GM12878 (cell line): Measurements from ENCODE around the gene MEGF6. TPM values are rescaled to one million over a fixed set of nuclear protein-coding genes. Genes with fewer than 3 reads are reported as not detected.

Source experiments
- ATAC-seq: fragments of 200-7000 bp; cut with Tn5 transposase; 3 replicates; pipeline ENCODE4 v1.9.1; 2020; ENCODE audit warnings: mild to moderate bottlenecking, moderate library complexity
- BruUV-seq: library from RNA; stranded (reverse); fragments of 400-500 nt; replicated peaks from 2 replicates; lab custom pipeline; 2021; lab: Mats Ljungman, UMichigan
- CTCF ChIA-PET: fragments of 300-600 bp; sonication (Branson Sonifier 250); formaldehyde crosslinking; extraction: SDS; loops from one replicate; lab custom pipeline; 2021; ENCODE audit warnings: inconsistent platforms; lab: Yijun Ruan, JAX
- POLR2A ChIA-PET: fragments of 350-600 bp; formaldehyde crosslinking; extraction: SDS; loops from one replicate; lab custom pipeline; 2021; ENCODE audit warnings: inconsistent platforms; lab: Charles Lee
- RAD21 ChIA-PET: fragments of 300-600 bp; sonication (Branson Sonifier 250); formaldehyde crosslinking; loops from one replicate; lab custom pipeline; 2023; ENCODE audit warnings: antibody characterized with exemption; ENCODE audit not compliant: unreplicated experiment; lab: Charles Lee
- SMC1A ChIA-PET: fragments of 300-600 bp; sonication (Branson Sonifier 250); formaldehyde crosslinking; loops from one replicate; lab custom pipeline; 2023; ENCODE audit not compliant: unreplicated experiment, uncharacterized antibody; lab: Charles Lee
- DNase-seq: peaks from one replicate; pipeline ENCODE4 v3.0.0-alpha.2; 2011; ENCODE audit warnings: low read depth, low spot score
- FAIRE-seq: peaks from 3 replicates; lab custom pipeline; 2011; peaks lifted over from hg19 to GRCh38; lab: Jason Lieb, UNC
- H2AFZ ChIP-seq: 2 replicates; pipeline ENCODE4 v1.6.0; 2011; ENCODE audit warnings: low read depth, low read length, control low read depth; ENCODE audit not compliant: control insufficient read depth
- H3K27ac ChIP-seq: 2 replicates; pipeline ENCODE4 v1.5.1; 2011; ENCODE audit warnings: control low read depth; ENCODE audit not compliant: control insufficient read depth, insufficient read depth
- H3K27me3 ChIP-seq, 2 experiments: replicated peaks in 1 of 2; 2 replicates each; pipeline versions ENCODE4 v1.6.0 to v1.6.1; 2011; ENCODE audit warnings: low read length in 1 of 2; ENCODE audit not compliant: control insufficient read depth in 2 of 2, insufficient read depth in 2 of 2
- H3K36me3 ChIP-seq, 2 experiments: 2 replicates each; pipeline ENCODE4 v1.5.1; 2011; ENCODE audit warnings: low read length in 1 of 2; ENCODE audit not compliant: control insufficient read depth in 2 of 2, insufficient read depth in 2 of 2
- H3K4me1 ChIP-seq: 2 replicates; pipeline ENCODE4 v1.6.1; 2011; ENCODE audit warnings: mild to moderate bottlenecking, low read length, moderate library complexity, mixed read lengths; ENCODE audit not compliant: control insufficient read depth, insufficient read depth
- H3K4me2 ChIP-seq: 2 replicates; pipeline ENCODE4 v1.6.0; 2011; ENCODE audit warnings: control low read depth; ENCODE audit not compliant: control insufficient read depth, insufficient read depth
- H3K4me3 ChIP-seq: fragments of 200-600 bp; sonication (generic); 2 replicates; pipeline ENCODE4 v1.5.1; 2016
- H3K79me2 ChIP-seq: 2 replicates; pipeline ENCODE4 v1.6.0; 2011; ENCODE audit warnings: low read length; ENCODE audit not compliant: control insufficient read depth, insufficient read depth
- H3K9ac ChIP-seq: 2 replicates; pipeline ENCODE4 v1.8.0; 2011; ENCODE audit warnings: low read length, control low read depth, mixed read lengths; ENCODE audit not compliant: control insufficient read depth, insufficient read depth
- H3K9me3 ChIP-seq: replicated peaks from 3 replicates; pipeline ENCODE4 v1.5.1; 2011; ENCODE audit warnings: mild to moderate bottlenecking, low read length; ENCODE audit not compliant: control insufficient read depth, insufficient read depth
- H4K20me1 ChIP-seq: 2 replicates; pipeline ENCODE4 v1.6.0; 2011; ENCODE audit not compliant: control insufficient read depth, insufficient read depth
- BMI1 ChIP-seq: fragments of 450-650 bp; IDR thresholded peaks from 2 replicates; pipeline ENCODE4 v1.6.1; 2016; ENCODE audit warnings: mild to moderate bottlenecking, moderate library complexity, borderline replicate concordance
- EGR1 ChIP-seq, 2 experiments: IDR thresholded peaks; 1 replicate in 1 of 2; 2 replicates in 1 of 2; pipeline ENCODE4 v1.6.1; 2011 to 2012; ENCODE audit warnings: low read depth in 2 of 2, low read length in 2 of 2, borderline replicate concordance in 1 of 2, mild to moderate bottlenecking in 1 of 2, moderate library complexity in 1 of 2
- NFIC ChIP-seq: IDR thresholded peaks from 2 replicates; pipeline ENCODE4 v1.6.1; 2012; ENCODE audit warnings: low read depth, mild to moderate bottlenecking, inconsistent platforms, low read length, moderate library complexity
- WGBS: methylation state at CpG from one replicate; pipeline ENCODE4 v1.1.6; 2016; ENCODE audit warnings: low lambda C conversion rate; ENCODE audit not compliant: insufficient replicate concordance, insufficient coverage; ENCODE audit errors: missing lambda C conversion rate; 5-methylcytosine and 5-hydroxymethylcytosine counted together
- in situ Hi-C: fragments of 300-500 bp; cut with MboI; formaldehyde crosslinking; loops from 9 replicates; pipeline ENCODE4 v1.14.3; 2018; ENCODE audit warnings: mixed read lengths
- intact Hi-C: fragments of 100-400 bp; cut with micrococcal nuclease; formaldehyde crosslinking; loops from one replicate; pipeline ENCODE4 v1.14.2; 2022; ENCODE audit not compliant: unreplicated experiment
- polyA plus RNA-seq, 11 experiments: library from polyadenylated mRNA; depleted of rRNA in 4 of 11; unstranded in 6 of 11; stranded (reverse) in 5 of 11; fragments of >200 nt; fragmentation: Nextera tagmentation in 4 of 11; fragmentation: Illumina TruSeq in 1 of 11; extraction: Ambion mirVana in 4 of 11; extraction: Trizol in 1 of 11; gene quantifications; 1 replicate in 1 of 11; 2 replicates in 10 of 11; pipeline versions ENCODE4 v1.2.1 to v1.2.3, GENCODE V29; 2011 to 2016; ENCODE audit warnings: inconsistent platforms in 2 of 11, missing spikeins in 2 of 11, low read depth in 1 of 11
- total RNA-seq, 4 experiments: library from RNA; depleted of rRNA in 3 of 4; stranded (reverse); fragments of >200 nt in 3 of 4; fragmentation: Illumina TruSeq in 1 of 4; extraction: Trizol in 1 of 4; gene quantifications; 2 replicates each; pipeline versions ENCODE4 v1.2.1 to v1.2.3, GENCODE V29; 2013 to 2021
- TF ChIP-seq, protein P1 (sequence below): IDR thresholded peaks from 2 replicates; pipeline ENCODE4 v1.6.1; 2012; ENCODE audit warnings: low read depth, low read length, improper control_type of control experiment

The MEGF6 gene
- total and polyA plus RNA-seq, 10 of the 15 experiments (the other 5 are each of a cell fraction or from before 2014, with no cell fraction given) = 0.03 to 0.41 TPM; not detected in 8

DNA sequence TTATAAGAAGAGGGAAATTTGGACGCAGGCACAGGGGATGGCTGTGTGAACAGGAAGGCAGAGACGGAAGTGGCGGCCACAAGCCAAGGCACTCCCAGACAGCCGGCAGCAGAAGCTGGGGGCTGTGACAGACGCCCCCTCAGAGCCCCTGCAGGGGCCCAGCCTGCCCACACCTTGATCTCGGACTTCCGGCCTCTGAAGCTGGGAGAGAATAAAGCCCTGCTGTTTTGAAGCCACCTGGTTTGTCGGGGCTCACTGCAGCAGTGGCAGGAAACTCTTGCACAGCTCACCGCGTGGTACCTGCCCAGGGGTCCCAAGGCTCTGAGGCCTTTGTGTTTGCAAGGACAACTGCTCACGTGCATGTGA lies 13.7 kb downstream of the MEGF6 start:
- no peak for FAIRE-seq
- Histone ChIP-seq H4K20me1 (no peaks in the 10 kb centered on the region), H3K27me3 (peaks cover 0 to 1% of the 10 kb centered on the region in 2 experiments; a peak in 3 of 4 replicates), H3K4me1 (0 out of 2 replicates have a peak, but pooled peaks cover 4% of the 10 kb centered on the region), H2AFZ (no peak overlapping the region), H3K27ac (no peak overlapping the region), H3K79me2 (no peaks in the 10 kb centered on the region), H3K4me2 (no peak overlapping the region), H3K36me3 (no peaks in the 10 kb centered on the region), H3K9me3 (no peaks in the 10 kb centered on the region), H3K4me3 (no peak overlapping the region), H3K9ac (no peak overlapping the region)
- SMC1A ChIA-PET = no interaction called here
- in situ Hi-C loops (no loop called here), intact Hi-C loops (no loop called here)
- DNase-seq = no peak
- POLR2A ChIA-PET = no interaction called here
- peak; percentile 41 for ATAC-seq
- WGBS = 3% methylated on average over 11 of the region's 11 CpGs
- CTCF ChIA-PET = no interaction called here
- TF ChIP-seq NFIC (no peak), BMI1 (no peak), EGR1 (IDR thresholded peaks at IDR 0.05; ENCODE audit: borderline replicate concordance in 1 of 2, low read depth in 2 of 2, low read length in 2 of 2) (peak in 1 of 2 experiments; percentile 47; a peak in 2 of 3 replicates)
- TF ChIP-seq, protein P1, sequence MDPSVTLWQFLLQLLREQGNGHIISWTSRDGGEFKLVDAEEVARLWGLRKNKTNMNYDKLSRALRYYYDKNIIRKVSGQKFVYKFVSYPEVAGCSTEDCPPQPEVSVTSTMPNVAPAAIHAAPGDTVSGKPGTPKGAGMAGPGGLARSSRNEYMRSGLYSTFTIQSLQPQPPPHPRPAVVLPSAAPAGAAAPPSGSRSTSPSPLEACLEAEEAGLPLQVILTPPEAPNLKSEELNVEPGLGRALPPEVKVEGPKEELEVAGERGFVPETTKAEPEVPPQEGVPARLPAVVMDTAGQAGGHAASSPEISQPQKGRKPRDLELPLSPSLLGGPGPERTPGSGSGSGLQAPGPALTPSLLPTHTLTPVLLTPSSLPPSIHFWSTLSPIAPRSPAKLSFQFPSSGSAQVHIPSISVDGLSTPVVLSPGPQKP = no peak
- RAD21 ChIA-PET = interaction anchor here (1.5 kb wide), 1 partner anchor 21 kb away, joined by 3 read pairs; no protein-coding TSS in a partner anchor
- BruUV-seq = no TSS peak
